B cell (primary cell): ENCODE results near the gene CAPN5.

Experiments
- EZH2 ChIP-seq: IDR thresholded peaks from 2 replicates; pipeline ENCODE4 v1.6.1; 2012; ENCODE audit warnings: borderline replicate concordance, low read depth, mild to moderate bottlenecking, moderate library complexity, low read length; ENCODE audit not compliant: insufficient read depth, poor library complexity, severe bottlenecking
- TF ChIP-seq, protein P1 (sequence below): fragments of 200-600 bp; IDR thresholded peaks from one replicate; pipeline ENCODE4 v1.8.0; 2022; ENCODE audit warnings: antibody characterized with exemption, mild to moderate bottlenecking

- TF ChIP-seq, protein P1, sequence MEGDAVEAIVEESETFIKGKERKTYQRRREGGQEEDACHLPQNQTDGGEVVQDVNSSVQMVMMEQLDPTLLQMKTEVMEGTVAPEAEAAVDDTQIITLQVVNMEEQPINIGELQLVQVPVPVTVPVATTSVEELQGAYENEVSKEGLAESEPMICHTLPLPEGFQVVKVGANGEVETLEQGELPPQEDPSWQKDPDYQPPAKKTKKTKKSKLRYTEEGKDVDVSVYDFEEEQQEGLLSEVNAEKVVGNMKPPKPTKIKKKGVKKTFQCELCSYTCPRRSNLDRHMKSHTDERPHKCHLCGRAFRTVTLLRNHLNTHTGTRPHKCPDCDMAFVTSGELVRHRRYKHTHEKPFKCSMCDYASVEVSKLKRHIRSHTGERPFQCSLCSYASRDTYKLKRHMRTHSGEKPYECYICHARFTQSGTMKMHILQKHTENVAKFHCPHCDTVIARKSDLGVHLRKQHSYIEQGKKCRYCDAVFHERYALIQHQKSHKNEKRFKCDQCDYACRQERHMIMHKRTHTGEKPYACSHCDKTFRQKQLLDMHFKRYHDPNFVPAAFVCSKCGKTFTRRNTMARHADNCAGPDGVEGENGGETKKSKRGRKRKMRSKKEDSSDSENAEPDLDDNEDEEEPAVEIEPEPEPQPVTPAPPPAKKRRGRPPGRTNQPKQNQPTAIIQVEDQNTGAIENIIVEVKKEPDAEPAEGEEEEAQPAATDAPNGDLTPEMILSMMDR, result no peak
- no peak for TF ChIP-seq EZH2
Measured at GRCh38 chr11:77147036-77147315, 80.2 kb downstream of the CAPN5 start.
